ENCODE data around the gene PROM1.

The PROM1 gene

DNA sequence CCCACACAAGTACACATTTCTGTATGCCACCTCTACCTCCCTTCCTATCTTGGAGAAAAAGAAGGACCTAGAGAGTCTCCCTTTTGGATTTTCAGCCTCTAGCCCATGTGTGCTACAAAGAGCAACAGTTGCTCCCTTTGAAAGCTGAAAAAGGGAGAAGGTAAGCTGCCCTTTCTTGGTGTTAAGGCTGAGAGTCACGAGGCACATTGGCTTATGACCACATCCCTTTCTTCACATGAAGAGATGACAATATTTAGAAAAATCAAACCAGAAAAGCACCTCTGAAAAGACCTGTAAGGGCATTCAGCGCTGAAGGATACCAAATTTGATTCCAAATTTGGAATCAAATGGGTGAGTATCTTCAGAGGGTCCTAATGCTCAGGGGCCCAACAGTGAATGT is 138.9 kb downstream of the PROM1 start:
- no peak for DNase-seq (ENCODE audit: low read depth)

DNA sequence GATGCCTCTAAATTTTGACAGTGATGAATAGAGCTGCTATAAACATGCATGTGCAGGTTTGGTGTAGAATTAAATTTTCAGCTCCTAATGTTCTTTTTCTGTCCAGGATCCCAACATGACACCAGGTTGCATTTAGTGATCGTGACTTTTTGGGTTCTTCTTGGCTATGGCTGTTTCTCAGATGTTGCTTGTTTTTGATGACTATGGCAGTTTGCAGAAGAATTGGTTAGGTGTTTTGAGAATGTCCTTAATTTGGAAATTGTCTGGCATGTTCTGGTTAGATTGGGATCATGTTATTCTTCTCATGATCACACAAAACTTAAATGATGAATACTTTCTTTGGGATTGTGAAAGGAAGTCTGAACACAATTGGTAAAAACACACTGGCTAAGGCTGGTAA is 141.5 kb downstream of the PROM1 start:
- DNase-seq (ENCODE audit: low read depth): no peak

DNA sequence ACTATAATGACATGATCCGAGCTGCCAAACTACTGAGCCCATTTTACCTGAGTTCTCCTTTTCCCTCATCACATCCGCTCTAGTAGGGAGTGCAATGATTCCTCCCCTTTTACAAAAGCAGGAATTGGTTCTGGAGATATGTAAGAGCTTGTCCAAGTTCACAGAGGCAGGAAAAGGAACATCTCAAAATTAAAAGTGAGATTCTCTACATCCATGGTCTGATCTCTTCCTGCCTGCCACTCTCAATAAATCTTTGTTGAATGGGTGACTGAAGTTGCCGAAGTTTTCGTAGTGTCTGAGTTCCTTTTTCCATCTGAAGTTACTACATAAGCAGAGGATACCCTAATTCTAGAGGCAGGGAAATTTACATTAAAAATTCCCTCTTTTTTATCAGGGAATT is 145.2 kb downstream of the PROM1 start, which contains the start of gene FGFBP1:
Gene FGFBP1 (minus strand): TSS at position 101 of the 400 bp plus-strand sequence. CDS start 2,108 bp downstream, outside the sequence.
- no peak for DNase-seq (ENCODE audit: low read depth)

DNA sequence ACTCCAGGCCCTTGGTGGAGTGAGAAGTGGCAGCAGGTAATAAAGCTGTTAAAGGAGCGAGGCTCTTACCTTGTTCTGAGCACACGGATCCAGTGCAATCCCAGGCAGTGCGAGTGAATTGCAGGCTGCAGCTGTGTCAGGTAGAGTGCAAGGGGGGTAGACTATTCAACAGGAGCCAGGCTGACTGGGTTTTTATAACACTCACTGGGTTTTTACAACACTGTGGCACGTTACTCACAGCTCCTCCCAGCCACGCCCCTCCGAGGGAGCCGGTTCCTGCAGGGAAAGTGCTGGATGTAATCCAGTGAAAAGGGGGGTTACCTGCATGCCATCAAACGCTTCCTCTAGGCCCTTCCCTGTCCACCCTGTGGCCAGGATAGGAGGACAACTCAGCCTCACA is 145.6 kb downstream of the PROM1 start:
- no peak for DNase-seq (ENCODE audit: low read depth)

DNA sequence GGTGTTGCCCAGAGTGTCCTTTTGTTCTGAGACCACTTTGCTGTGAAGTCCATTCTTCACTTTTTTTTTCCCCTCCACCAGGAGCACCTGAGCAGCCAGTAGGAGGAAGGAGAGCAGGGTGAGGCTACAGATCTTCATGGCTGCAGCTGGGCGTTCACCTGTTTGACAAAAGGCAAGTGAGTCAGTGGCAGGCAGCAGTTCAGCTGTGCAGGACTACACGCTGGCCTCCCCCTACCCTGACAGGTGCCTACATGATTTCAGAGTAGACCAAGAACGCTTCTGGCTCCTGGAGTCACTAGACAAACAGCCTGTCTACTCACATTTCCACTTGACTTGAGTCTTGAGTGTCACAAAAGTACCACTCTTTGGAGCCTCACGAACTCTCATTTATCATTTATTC is 147.3 kb downstream of the PROM1 start:
- DNase-seq (ENCODE audit: low read depth): no peak

DNA sequence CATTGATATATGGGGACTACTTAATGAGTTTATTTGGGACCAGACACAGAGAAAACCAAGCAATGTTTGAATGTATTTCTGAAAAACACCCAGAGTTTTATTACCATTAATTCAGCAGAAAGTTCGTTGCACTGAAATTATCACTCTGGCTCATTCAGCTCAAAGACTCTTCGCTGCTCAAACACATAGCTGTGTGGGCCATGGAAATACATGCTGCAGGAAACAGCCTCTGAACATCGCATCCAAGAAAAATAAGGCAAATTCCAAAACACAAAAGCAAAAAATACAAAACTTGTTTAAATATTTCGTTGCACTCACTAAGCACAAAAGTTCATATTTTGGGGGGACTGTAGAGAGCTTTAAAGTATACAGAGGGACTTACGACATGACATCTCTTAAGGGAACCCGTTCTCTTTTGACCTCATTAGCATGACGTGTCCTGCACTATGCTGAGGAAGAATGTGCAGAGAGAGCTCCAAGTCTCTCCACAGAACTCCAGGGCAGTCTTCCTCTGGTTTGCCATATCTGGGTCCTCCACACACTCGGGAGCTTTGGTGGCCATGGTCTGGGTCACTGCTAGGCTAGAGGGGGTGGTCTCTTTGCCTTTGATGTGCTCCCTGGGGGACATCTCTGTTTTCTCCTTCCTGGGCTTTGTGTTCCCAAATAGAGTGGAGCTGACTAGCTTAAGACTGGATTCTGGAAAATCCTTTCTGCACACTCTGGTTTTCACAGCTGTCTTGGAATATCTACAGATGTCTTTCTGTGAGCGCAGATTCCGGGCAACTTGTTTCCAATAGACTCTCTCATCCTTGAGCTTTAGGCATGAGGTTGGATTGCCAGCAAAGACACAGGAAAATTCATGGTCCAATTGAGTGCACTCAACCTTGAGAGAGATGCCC is 148.1 kb downstream of the PROM1 start:
- DNase-seq (ENCODE audit: low read depth): no peak

DNA sequence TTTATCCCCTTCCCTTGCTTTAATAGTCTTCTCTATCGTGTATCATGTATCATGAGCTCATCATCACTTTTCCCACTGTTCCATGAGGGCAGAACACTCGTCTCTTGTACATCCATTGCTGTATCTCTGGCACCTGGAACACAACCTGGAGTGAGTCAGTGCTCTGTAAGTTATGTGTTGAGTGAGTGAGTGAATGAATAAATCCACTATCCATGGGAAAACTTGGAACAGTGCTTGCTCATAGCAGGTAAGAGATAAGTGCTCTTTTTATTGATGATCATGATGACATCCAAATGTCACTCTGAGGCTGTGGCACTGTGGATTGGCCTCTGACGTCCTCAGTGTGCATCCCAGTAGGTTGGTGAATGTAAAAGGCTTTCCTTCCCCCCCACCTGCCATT is 149.6 kb downstream of the PROM1 start:
- no peak for DNase-seq (ENCODE audit: low read depth)

DNA sequence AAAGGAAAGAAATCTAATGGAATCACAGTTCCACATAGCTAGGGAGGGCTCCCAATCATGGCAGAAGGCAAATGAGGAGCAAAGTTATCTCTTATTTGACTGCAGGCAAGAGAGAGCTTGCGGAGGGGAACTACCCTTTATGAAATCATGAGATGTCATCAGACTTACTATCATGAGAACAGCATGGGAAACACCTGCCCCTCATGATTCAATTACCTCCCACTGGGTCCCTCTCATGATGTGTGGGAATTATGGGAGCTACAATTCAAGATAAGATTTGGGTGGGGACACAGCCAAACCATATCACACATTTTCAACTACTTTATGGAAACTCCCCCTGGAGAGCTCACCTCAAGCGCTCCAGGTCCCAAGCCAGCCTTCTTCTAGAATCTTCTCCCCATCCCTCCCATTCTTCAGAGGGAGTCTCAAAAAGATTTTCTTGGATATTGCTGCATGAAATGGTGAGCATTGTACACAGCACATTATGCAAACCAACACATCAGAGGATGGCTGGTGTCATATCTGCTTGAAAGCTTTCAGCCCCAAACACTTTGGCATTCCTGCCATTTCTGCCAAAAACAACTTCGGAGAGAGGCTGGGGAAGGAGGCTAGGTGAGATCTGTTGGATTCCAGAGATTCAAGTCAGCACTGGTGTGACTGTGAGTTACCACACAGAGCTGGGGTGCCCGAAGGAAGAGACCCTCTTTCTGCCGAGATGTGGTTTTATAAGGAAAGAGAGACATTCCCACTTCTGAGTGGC is 152.2 kb downstream of the PROM1 start:
- DNase-seq (ENCODE audit: low read depth): no peak

DNA sequence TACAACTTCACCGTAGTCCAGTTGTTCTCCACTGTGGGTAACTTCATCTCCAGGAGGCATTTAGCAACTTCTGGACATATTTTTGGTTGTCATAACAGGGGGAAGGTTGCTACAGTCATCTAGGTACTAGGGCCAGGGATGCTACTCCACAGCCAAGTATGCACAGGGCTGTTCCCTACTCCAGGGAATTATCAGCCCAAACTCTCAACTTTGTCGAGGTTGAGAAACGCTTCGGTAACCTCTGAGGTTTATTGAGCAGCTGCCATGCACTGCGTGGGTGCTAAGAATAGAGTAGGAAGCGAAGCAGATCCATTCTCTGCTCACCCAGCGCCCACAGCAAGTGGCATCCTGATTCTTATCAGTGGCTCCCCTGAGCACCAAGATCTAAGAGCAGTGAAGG is 153.5 kb downstream of the PROM1 start:
- no peak for DNase-seq (ENCODE audit: low read depth)

DNA sequence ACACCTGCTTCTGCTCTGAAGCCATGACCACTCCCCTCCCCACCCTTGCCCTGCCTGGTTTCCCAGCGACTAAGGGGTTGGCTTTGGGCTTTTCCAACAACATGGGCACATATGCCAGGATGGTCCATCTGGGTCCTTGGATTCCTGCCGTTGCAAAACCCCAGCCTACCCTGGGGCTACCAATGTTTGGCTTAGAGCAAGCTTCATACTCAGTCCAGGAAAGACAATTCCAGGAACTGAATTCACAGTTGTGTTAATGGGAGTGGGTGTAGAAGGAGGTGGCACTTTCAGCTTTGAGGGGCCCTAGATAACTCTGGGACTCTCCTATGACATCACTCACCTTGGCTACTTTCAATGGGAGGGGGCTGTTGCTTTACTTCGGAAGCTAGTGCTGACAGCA is 154.3 kb downstream of the PROM1 start:
- no peak for DNase-seq (ENCODE audit: low read depth)

DNA sequence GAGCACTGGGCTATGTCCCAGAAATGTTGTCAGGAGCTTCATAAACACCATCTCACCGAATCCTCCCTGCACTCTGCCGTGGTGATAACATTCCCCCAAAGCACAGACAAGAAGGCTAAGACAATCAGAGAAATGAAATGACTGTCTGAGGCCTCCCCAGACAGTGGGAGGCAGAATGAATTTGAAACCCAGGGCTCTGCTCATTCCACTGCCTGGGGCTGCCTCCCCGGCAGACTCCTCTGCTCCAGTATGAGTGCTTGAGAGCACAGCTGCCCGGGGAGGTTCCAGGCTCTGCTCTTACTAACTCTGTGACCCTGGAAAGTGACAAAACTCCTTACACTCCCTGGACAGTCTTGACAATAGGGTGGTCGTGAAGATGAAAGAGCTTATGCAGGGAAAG is 154.9 kb downstream of the PROM1 start:
- no peak for DNase-seq (ENCODE audit: low read depth)

DNA sequence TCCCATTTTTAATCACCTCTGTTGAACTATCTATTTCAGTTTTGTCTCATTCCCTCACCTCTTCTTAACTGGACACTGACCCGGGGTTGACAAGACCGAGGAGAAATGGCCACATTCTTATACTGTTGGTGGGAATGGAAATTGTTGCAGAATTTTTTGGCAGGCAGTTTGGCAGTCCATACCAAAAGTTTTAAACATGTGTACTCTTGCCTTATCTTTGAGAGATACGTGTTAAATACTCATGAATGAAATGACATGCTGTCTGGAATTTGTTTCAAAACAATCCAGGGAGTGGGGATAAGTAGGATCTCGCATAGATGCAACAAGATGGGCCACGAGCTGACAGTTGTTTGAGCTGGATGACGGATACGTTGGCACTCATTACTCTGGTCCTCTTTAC is 157.3 kb downstream of the PROM1 start:
- no peak for DNase-seq (ENCODE audit: low read depth)

DNA sequence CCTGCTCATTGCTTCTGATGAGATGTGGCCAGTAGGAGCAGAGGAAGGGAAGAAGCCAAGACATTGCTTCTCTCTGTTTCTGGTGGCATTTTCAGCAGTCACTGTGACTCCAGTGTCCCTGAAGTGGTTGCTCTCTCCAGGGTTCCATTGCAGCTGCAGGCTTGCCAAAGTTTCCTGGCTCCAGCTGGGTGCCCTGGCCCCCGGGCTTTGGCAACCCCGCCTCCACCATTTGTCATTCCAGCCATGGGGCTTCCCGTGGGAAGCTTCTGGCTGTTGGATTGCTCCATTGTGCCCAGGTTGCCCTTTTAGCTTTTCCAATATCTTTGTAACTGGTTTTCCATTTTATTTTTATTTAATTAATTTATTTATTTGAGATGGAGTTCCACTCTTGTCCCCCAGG is 158.0 kb downstream of the PROM1 start:
- no peak for DNase-seq (ENCODE audit: low read depth)

DNA sequence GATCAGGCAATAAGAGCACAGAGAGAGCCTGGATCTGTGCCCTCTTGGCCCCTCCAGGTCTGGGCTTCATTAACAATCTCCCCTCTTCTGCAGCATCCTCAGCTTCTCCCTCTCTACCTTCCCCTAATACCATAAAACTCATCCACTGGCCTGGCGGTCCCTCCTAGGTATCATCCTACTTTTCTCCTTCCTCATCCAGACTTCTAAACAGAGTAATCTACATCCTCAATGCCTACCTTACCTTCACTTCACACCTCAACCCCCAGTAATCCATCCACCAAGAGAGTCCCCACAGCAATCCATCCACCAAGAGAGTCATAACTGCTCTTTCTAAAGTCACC is 162.3 kb downstream of the PROM1 start:
- DNase-seq (ENCODE audit: low read depth): no peak

DNA sequence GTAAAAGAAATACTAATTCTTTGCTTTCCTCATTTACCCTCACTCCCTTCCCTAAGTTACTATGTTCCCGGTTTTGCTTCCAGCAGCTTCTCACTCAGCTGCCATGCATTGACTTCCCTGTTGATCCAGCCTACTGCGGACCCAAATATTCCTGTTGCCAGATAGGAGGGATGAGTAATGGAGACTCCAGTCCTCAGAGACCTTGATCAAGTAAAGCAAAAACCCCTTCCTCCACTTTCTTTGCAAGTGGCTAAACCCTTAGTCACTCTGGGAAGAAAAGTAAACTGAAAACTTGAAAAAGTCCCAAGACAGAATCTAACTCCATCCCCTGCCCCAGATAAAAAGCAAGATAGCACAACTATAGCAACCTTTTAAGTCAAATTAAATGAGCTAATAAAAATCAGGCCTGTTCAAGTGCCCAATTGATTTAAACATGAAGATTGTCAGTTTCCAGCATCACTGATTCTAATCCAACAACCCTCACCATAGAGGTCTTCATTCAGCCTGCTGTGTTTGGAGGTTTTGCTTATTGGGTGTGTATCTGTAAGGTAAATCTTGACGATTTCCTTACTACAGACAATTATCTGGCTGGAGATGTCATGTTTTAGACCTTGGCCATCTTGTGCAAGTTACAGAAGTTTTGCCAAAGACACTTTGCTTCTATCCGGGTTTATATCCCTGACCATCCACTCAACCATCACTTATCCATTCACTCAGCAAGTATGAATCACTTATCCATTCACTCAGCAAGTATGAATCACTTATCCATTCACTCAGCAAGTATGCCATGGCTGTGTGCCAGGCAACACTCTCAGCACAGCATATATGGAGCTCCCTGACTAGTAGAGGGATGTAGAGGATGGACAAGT is 162.9 kb downstream of the PROM1 start:
- DNase-seq (ENCODE audit: low read depth): no peak

DNA sequence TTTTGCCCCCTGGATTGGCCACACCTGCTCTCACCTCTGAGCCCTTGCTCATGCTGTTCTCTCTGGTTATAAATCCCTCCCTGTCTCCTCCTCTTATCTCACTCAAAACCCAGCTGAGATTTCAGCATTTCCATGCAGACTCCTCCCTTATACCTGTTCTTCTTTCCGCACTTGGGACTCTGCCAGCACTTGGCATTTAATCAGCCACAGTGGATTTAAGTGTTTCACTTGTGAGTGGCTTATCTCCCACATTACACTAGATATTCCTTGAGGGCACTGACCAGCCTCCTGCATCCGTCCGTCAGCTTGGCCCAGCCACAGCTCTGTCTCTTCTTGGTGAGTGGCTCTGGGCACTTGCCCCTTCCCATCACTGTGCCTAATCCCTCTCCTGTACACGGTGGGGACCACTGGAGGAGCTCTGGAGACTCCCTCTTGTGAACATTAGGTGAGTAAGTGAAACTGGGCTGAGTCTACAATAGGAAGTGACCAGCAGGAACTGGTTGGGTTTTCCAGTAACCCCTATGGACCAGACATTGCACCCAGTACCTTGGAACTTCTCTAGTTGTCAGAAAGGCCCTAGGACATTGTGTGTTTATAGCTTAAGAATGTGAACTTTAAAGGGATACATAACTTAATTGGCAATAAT is 165.2 kb downstream of the PROM1 start:
- no peak for DNase-seq (ENCODE audit: low read depth)
